ENCODE data around the gene TMUB2.
"Not testable (repeated sequence)": the region's sequence is repeated elsewhere in the genome, so short reads cannot be mapped to it uniquely, and the experiment has no call there.

TMUB2 gene
- total RNA-seq, result 49.6 to 68.2 (median 61.3) reads per million in 4 experiments

- DNase-seq, result peak; percentile 98
Observed at GRCh38 chr17:44186307-44187130, at the start of gene TMUB2. TMUB2 (plus strand) TSS chr17:44186972; CDS start chr17:44187709, 737 bp downstream.

GRCh38 chr17:44137891-44138709 is 48.7 kb upstream of the TMUB2 start:
- peak; percentile 5 for DNase-seq

- DNase-seq, result not testable (repeated sequence)
Observed at GRCh38 chr17:44143921-44144320, 42.9 kb upstream of the TMUB2 start.

- DNase-seq, result no peak
Observed at GRCh38 chr17:44144966-44145739, 41.6 kb upstream of the TMUB2 start.

GRCh38 chr17:44146375-44147346 is 40.1 kb upstream of the TMUB2 start:
- DNase-seq, result no peak

- no peak for DNase-seq
Observed at GRCh38 chr17:44147812-44148211, 39.0 kb upstream of the TMUB2 start.

- DNase-seq, result not testable (repeated sequence)
Observed at GRCh38 chr17:44149066-44149465, 37.7 kb upstream of the TMUB2 start.

- no peak for DNase-seq
Observed at GRCh38 chr17:44149750-44150329, 36.9 kb upstream of the TMUB2 start.

GRCh38 chr17:44152875-44153274 is 33.9 kb upstream of the TMUB2 start:
- DNase-seq, result no peak

- no peak for DNase-seq
Observed at GRCh38 chr17:44155488-44155887, 31.3 kb upstream of the TMUB2 start.

GRCh38 chr17:44159519-44160210 is 27.1 kb upstream of the TMUB2 start:
- DNase-seq, result no peak

- DNase-seq, result no peak
Observed at GRCh38 chr17:44164476-44164875, 22.3 kb upstream of the TMUB2 start.

GRCh38 chr17:44167181-44167861 is 19.5 kb upstream of the TMUB2 start:
- no peak for DNase-seq

- no peak for DNase-seq
Observed at GRCh38 chr17:44170135-44170498, 16.7 kb upstream of the TMUB2 start.

GRCh38 chr17:44170499-44171201 is 16.1 kb upstream of the TMUB2 start, which contains the start of gene ASB16:
ASB16 (plus strand) TSS chr17:44170704; CDS start chr17:44170790, 86 bp downstream.
- no peak for DNase-seq

GRCh38 chr17:44171931-44172455 is 14.8 kb upstream of the TMUB2 start:
- no peak for DNase-seq

- DNase-seq, result no peak
Observed at GRCh38 chr17:44174427-44174826, 12.3 kb upstream of the TMUB2 start.

GRCh38 chr17:44176257-44176656 is 10.5 kb upstream of the TMUB2 start:
- DNase-seq, result no peak
